GM19372 (cell line): ENCODE results near the gene EPRS1.

Source experiments
- ATAC-seq: cut with Tn5 transposase; IDR thresholded peaks from one replicate; pipeline ENCODE4 v1.9.1; 2021; ENCODE audit warnings: mild to moderate bottlenecking, low read depth, moderate library complexity; ENCODE audit not compliant: unreplicated experiment

The EPRS1 gene

GRCh38 chr1:220046052-220046930 lies at the start of gene EPRS1:
EPRS1 (minus strand) TSS chr1:220046505; CDS start chr1:220046388, 117 bp downstream.
- peak; percentile 99 for ATAC-seq

DNA sequence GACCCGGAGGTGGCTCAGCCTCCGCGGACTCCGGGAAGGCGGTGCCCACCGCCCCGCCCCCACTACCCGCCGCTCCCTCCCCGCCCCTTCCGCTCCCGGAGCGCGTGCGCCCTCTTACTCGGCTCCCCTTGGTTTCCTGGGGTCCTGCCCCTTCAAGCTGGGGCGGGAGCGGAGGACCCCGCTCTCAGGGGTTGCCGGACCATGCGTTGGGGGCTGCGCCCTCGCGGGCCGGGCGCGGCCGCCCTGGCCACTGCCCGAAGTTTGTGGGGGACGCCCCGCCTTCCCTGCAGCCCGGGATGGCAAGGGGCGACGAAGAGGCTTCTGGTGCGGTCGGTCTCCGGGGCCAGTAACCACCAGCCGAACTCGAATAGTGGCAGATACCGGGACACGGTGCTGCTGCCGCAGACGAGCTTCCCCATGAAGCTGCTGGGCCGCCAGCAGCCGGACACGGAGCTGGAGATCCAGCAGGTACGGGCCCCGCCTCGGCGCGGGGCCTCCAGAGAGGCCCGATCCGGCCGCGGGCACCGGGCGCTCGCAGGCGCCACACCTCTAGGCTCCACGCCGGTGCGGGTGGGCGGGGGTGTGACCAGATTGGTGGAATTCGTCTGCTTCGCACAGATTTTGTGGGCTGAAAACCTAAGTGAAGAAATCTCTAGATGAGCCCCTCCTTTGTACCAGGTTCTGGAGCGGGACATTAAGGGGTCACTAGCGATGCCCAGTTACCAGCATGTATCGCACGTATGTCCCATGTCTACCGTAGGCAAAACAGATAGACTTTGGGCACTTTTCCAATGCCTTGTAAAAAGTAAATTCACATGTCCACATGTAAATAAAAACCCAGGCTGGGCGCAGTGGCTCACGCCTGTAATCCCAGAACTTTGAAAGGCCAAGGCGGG lies 48.0 kb upstream of the EPRS1 start, which contains the start of gene IARS2:
Gene IARS2 (plus strand): TSS at position 117 of the 896 bp plus-strand sequence. CDS start 85 bp downstream, at position 202.
- ATAC-seq = peak; percentile 58

DNA sequence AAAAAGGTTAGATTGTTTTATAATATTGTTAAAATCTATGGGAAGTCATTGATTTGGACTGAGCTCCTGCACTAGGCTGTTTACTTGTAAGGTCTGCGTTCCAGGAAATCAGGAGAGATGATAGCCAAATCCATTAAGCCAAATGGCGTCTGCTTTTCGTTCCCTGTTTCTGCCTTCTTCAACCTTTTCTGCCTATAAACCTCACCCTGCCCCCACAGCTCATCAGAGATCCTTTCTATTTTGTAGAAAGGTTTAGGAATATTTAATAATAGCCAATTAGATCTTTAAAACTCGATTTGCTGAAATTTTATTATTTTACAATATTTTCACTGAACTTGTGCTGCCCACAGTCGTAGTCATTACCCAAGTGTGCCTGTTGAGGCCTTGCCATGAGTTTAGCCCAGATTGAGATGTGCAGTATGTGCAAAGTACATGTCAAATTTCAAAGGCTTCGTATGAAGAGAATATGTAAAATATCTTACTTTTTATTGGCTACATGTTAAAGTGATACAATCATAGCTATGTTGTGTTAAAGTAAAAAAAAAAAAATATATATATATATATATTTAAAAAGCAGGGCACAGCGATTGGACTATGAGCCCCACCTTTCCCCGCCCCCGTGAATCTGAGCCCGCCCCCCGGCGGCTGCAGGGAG lies 47.2 kb upstream of the EPRS1 start:
- peak; percentile 2 for ATAC-seq

GRCh38 chr1:220092694-220093093 lies 46.4 kb upstream of the EPRS1 start:
- no peak for ATAC-seq

GRCh38 chr1:220089650-220090556 lies 43.6 kb upstream of the EPRS1 start, which contains the start of gene BPNT1:
BPNT1 (minus strand) TSS chr1:220089788; CDS start chr1:220079846, 9,942 bp downstream.
- ATAC-seq = peak; percentile 60

DNA sequence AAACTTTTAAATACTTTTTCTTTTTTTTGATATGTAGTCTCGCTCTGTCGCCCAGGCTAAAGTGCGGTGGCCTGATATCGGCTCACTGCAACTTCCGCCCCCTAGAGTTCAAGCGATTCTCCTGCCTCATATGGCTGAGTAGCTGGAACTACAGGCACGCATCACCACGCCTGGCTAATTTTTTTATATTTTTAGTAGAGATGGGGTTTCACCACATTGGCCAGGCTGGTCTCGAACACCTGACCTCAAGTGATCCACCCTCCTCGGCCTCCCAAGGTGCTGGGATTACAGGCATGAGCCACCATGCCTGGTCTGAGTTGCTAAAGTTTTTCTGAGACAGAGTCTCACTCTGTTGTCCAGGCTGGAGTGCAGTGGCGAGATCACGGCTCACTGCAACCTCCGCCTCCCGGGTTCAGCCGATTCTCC lies 40.0 kb upstream of the EPRS1 start:
- peak; percentile 46 for ATAC-seq

- ATAC-seq = no peak
Measured at GRCh38 chr1:220084460-220084859, 38.2 kb upstream of the EPRS1 start.

DNA sequence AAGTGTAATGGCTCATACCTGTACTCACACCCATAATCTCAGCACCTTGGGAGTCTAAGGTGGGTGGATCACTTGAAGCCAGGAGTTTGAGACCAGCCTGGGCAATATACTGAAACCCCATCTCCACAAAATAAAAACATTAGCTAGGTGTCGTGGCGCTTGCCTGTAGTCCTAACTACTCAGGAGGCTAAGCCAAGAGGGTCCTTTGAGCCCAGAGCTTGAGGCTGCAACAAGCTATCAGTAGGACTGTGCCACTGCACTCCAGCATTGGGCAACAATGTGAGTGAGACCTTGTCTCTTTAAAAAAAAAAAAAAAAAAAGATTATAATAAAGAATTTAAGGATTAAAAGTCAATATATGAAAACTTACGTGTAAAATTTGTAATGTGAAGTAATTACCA lies 31.6 kb upstream of the EPRS1 start:
- no peak for ATAC-seq

GRCh38 chr1:220076861-220077762 lies 30.8 kb upstream of the EPRS1 start:
- no peak for ATAC-seq

DNA sequence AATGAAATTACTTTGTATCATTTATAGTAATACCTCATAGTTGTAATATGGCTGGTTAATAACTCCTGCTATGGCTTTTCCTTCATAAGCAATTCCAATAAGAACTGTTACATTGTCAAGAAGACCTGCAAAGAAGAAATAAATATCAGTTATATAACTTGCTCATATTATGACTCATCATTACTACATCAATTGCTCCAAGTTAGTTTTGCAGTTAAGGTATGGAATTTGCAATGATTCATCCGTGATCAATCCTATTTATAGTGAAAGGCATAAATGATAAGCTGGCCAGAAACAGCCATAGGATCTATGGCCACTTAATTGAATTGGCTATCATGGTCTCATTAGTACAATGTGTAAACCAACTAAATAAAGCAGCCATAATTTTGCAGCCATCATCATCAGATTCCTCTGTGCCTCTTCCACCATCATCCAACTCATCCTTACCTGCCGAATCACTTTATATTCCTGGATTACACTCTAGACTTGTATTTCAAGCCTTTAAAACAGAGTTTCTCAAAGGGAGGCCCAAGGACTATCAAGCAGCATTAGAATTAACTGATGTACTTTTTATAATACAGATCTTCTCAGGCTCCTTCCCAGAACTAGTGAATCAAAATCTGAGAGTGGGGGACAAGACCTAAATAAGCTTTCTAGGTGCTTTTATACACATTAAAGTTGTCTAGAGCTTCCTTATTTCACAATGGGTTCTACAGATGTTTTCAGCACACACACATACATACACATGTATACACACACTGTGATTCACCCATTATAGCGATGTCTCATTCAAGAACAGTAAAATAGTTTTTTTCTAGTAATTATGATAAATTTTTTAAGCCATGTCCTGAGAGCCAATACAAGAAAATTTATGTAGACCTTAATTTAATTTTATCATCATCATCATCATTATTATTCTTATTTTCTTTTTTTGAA lies 21.2 kb upstream of the EPRS1 start:
- no peak for ATAC-seq

- ATAC-seq = no peak
Measured at GRCh38 chr1:220062629-220063028, 16.3 kb upstream of the EPRS1 start.

- no peak for ATAC-seq
Measured at GRCh38 chr1:220060876-220061275, 14.6 kb upstream of the EPRS1 start.

DNA sequence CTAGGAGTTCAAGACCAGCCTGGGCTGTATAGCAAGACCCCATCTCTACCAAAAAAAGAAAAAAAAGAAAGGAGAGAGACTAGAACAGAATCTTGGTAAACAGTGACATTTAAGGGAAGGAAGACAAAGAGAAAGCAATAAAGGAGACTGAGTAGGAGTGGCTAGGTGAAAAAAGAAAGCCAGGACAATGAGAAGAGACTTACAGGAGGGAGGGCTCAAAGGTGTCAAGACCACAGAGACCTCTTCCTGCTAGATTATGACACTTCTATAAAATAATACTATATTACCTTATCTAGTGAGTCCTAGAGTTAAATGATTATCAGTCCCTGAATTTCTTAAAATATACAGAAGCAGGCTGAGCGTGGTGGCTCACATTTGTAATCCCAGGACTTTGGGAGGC lies 10.1 kb upstream of the EPRS1 start:
- ATAC-seq = no peak

DNA sequence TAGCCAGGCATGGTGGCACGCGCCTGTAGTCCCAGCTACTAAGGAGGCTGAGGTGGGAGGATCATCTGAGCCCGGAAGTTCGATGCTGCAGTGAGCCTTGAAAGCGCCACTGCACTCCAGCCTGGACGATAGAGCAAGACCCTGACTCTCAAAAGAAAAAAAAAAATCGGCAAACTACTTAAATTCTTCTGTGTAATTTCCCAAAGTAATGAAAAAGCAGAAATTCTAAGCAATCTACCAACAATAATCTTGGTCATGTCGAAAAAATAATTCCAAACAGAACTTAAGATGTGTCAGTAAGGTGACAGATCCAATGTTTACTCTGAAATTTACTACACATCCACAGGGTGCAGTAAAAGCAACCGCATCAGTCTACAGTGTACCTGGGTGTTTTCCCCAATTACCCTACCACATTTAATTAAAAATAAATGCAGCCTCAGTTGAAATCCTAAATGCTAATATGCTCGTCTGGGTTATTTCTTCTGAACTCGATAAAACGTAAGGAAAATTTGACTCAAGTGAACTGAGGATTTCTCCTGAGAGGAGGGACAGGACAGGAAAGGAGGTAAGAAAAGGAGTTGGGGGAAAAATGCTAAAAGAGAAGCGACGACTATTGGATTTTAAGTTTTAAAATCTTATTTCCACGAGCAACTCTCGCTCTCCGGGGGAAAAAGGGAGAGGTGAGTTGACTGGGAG lies 801 bp downstream of the EPRS1 start:
- ATAC-seq = peak; percentile 20

- no peak for ATAC-seq
Measured at GRCh38 chr1:220044678-220045355, 1.5 kb downstream of the EPRS1 start.

DNA sequence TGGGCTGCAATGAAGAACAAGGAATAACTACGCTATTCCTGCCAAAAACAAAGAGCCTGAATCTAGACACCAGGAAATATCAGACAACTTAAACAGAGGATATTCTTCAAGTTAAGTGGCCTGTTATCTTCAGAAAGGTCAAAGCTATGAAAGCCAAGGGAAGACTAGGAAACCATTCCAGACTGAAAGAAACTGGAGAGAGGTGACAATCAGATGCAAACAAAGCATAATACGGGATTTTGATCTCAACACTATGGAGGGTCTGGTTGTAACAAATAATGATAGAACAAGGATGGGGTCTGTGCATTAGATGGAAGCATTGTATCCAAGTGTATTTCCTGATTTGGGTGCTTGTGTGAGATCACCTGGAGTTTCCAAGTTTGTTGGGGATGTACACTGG lies 2.7 kb downstream of the EPRS1 start:
- ATAC-seq = no peak
